Panc1 (cell line): ENCODE measurements around the gene RTN4IP1. TPM values are rescaled to one million over a fixed set of nuclear protein-coding genes. Genes with fewer than 3 reads are reported as not detected.

Experiments used
- ATAC-seq: fragments of 200-7000 bp; cut with Tn5 transposase; 2 replicates; pipeline ENCODE4 v1.9.1; 2020; ENCODE audit warnings: mild to moderate bottlenecking, moderate library complexity
- BruUV-seq: library from RNA; stranded (reverse); fragments of 400-500 nt; replicated peaks from 2 replicates; lab custom pipeline; 2021; lab: Mats Ljungman, UMichigan
- CTCF ChIA-PET: fragments of 300-600 bp; sonication (Branson Sonifier 250); formaldehyde crosslinking; loops from one replicate; lab custom pipeline; 2022; ENCODE audit warnings: antibody characterized with exemption; lab: Charles Lee
- POLR2A ChIA-PET: fragments of 300-600 bp; sonication (Branson Sonifier 250); formaldehyde crosslinking; loops from one replicate; lab custom pipeline; 2022; ENCODE audit warnings: antibody characterized with exemption; lab: Charles Lee
- DNase-seq: peaks from one replicate; pipeline ENCODE4 v3.0.0-alpha.2; 2010; ENCODE audit warnings: low read depth, low spot score
- H3K27ac ChIP-seq: 2 replicates; pipeline ENCODE4 v1.5.1; 2011; ENCODE audit warnings: mild to moderate bottlenecking, low read length, inconsistent platforms
- H3K27me3 ChIP-seq: fragments of 200-500 bp; sonication (Bioruptor generic); 2 replicates; pipeline ENCODE4 v1.6.0; 2014; ENCODE audit warnings: low read length, inconsistent platforms; ENCODE audit not compliant: control insufficient read depth, insufficient read depth
- H3K36me3 ChIP-seq: fragments of 200-500 bp; sonication (Bioruptor generic); 2 replicates; pipeline ENCODE4 v1.5.1; 2014; ENCODE audit warnings: inconsistent platforms, mild to moderate bottlenecking, low read length, moderate library complexity; ENCODE audit not compliant: control insufficient read depth, insufficient read depth
- H3K4me1 ChIP-seq: 2 replicates; pipeline ENCODE4 v1.5.1; 2011; ENCODE audit warnings: inconsistent platforms, mild to moderate bottlenecking, low read length, moderate library complexity; ENCODE audit not compliant: control insufficient read depth, insufficient read depth
- H3K4me3 ChIP-seq, 2 experiments: 2 replicates each; pipeline ENCODE4 v1.5.1; 2011 to 2012; ENCODE audit warnings: low read depth in 2 of 2, low read length in 2 of 2, mild to moderate bottlenecking in 2 of 2, inconsistent platforms in 1 of 2, moderate library complexity in 1 of 2
- H3K9me3 ChIP-seq: fragments of 200-500 bp; sonication (Bioruptor generic); 2 replicates; pipeline ENCODE4 v1.5.1; 2014; ENCODE audit warnings: low read depth, mild to moderate bottlenecking, inconsistent platforms, low read length, moderate library complexity; ENCODE audit not compliant: control insufficient read depth, insufficient read depth
- POLR2AphosphoS5 ChIP-seq: IDR thresholded peaks from 2 replicates; pipeline ENCODE4 v1.6.1; 2012; ENCODE audit warnings: mild to moderate bottlenecking, low read depth, low read length, moderate library complexity
- SIN3A ChIP-seq: IDR thresholded peaks from 2 replicates; pipeline ENCODE4 v1.6.1; 2012; ENCODE audit warnings: low read depth, mild to moderate bottlenecking, low read length, moderate library complexity, borderline replicate concordance; ENCODE audit not compliant: insufficient read depth
- TCF7L2 ChIP-seq: IDR thresholded peaks from 2 replicates; pipeline ENCODE4 v1.6.1; 2011; ENCODE audit warnings: mild to moderate bottlenecking, low read depth, low read length, inconsistent platforms
- in situ Hi-C: cut with HindIII; loops from 2 replicates; pipeline ENCODE4 v1.10.0; 2016; ENCODE audit warnings: low sequenced_read_pairs, low pct_unique_long_range_greater_than_20kb
- intact Hi-C: fragments of 100-400 bp; cut with micrococcal nuclease; formaldehyde crosslinking; loops from one replicate; pipeline ENCODE4 v1.10.0; 2022; ENCODE audit not compliant: unreplicated experiment
- total RNA-seq: library from RNA; stranded (reverse); gene quantifications from one replicate; pipeline ENCODE4 v1.2.1, GENCODE V29; 2021; ENCODE audit not compliant: unreplicated experiment
- TF ChIP-seq, protein P1 (sequence below), 2 experiments: IDR thresholded peaks; 2 replicates each; pipeline ENCODE4 v1.6.1; 2011 to 2012; ENCODE audit warnings: low read depth in 2 of 2, control low read depth in 1 of 2, low read length in 1 of 2, mild to moderate bottlenecking in 1 of 2, moderate library complexity in 1 of 2; ENCODE audit not compliant: insufficient read depth in 1 of 2
- TF ChIP-seq, protein P2 (sequence below): fragments of 450-650 bp; IDR thresholded peaks from 2 replicates; pipeline ENCODE4 v1.5.1; 2017; ENCODE audit warnings: mild to moderate bottlenecking

Gene RTN4IP1
- total RNA-seq, 1 experiment from 2014 or later, result 9.4 TPM

DNA sequence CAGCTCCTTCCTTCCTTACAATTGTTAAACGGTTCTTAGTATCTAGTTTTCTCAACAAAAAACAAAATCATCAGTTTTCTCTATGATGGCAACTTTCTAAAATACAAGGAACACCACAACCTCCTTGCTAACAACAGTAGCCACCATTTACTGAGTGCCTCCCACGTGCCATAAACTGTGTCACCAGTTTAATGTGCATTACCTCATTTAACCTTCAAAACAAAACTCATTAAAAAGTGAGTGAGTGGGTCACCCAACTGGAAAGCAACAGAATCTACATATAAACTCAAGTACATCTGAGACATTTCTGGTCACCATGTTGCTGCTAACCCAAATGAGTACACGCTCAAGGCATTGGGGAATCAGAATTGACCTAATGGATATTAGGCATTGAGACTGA lies 11.0 kb downstream of the RTN4IP1 start:
- Histone ChIP-seq H3K4me1 (no peaks in the 10 kb centered on the region), H3K4me3 (no peak overlapping the region), H3K27me3 (no peaks in the 10 kb centered on the region), H3K27ac (no peak overlapping the region), H3K9me3 (no peaks in the 10 kb centered on the region), H3K36me3 (no peaks in the 10 kb centered on the region)
- no TSS peak for BruUV-seq
- TF ChIP-seq TCF7L2, result no peak
- no peak for TF ChIP-seq POLR2AphosphoS5
- TF ChIP-seq, protein P1, sequence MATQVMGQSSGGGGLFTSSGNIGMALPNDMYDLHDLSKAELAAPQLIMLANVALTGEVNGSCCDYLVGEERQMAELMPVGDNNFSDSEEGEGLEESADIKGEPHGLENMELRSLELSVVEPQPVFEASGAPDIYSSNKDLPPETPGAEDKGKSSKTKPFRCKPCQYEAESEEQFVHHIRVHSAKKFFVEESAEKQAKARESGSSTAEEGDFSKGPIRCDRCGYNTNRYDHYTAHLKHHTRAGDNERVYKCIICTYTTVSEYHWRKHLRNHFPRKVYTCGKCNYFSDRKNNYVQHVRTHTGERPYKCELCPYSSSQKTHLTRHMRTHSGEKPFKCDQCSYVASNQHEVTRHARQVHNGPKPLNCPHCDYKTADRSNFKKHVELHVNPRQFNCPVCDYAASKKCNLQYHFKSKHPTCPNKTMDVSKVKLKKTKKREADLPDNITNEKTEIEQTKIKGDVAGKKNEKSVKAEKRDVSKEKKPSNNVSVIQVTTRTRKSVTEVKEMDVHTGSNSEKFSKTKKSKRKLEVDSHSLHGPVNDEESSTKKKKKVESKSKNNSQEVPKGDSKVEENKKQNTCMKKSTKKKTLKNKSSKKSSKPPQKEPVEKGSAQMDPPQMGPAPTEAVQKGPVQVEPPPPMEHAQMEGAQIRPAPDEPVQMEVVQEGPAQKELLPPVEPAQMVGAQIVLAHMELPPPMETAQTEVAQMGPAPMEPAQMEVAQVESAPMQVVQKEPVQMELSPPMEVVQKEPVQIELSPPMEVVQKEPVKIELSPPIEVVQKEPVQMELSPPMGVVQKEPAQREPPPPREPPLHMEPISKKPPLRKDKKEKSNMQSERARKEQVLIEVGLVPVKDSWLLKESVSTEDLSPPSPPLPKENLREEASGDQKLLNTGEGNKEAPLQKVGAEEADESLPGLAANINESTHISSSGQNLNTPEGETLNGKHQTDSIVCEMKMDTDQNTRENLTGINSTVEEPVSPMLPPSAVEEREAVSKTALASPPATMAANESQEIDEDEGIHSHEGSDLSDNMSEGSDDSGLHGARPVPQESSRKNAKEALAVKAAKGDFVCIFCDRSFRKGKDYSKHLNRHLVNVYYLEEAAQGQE (IDR thresholded peaks at IDR 0.05; ENCODE audit: insufficient read depth in 1 of 2, low read depth in 2 of 2, low read length in 1 of 2), result no peak
- TF ChIP-seq, protein P2, sequence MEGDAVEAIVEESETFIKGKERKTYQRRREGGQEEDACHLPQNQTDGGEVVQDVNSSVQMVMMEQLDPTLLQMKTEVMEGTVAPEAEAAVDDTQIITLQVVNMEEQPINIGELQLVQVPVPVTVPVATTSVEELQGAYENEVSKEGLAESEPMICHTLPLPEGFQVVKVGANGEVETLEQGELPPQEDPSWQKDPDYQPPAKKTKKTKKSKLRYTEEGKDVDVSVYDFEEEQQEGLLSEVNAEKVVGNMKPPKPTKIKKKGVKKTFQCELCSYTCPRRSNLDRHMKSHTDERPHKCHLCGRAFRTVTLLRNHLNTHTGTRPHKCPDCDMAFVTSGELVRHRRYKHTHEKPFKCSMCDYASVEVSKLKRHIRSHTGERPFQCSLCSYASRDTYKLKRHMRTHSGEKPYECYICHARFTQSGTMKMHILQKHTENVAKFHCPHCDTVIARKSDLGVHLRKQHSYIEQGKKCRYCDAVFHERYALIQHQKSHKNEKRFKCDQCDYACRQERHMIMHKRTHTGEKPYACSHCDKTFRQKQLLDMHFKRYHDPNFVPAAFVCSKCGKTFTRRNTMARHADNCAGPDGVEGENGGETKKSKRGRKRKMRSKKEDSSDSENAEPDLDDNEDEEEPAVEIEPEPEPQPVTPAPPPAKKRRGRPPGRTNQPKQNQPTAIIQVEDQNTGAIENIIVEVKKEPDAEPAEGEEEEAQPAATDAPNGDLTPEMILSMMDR, result no peak
- TF ChIP-seq SIN3A, result no peak
- ATAC-seq (no peak), DNase-seq (no peak)
- in situ Hi-C loops (no loop called here), intact Hi-C loops (no loop called here)
- ChIA-PET POLR2A (no interaction called here), CTCF (no interaction called here)

DNA sequence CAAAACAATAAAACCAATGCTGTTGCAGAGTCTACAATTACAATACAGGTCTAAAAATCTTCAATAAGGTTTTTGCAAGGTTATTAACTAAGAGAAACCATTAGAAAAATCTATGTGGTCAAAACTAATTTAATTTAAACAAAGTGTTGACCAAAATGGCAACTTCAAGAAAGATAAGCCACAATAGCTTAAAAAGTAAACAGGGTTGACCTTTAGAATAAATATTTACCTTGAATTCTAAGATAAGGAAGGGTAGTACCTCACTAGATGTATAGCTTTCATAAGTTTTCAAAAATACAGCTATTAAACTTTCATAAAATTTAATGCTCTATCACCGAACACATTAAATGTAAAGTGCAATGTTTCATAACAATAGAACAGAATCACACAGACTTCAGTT lies 11.4 kb downstream of the RTN4IP1 start:
- TF ChIP-seq POLR2AphosphoS5 (no peak), TCF7L2 (no peak), SIN3A (no peak)
- TF ChIP-seq, protein P1 (IDR thresholded peaks at IDR 0.05; ENCODE audit: insufficient read depth in 1 of 2, low read depth in 2 of 2, low read length in 1 of 2), result no peak
- TF ChIP-seq, protein P2, result no peak
- intact Hi-C loops (no loop called here), in situ Hi-C loops (no loop called here)
- DNase-seq, result no peak
- no peaks in the 10 kb centered on the region for H3K9me3 ChIP-seq
- ATAC-seq, result no peak
- H3K27me3 ChIP-seq, result no peaks in the 10 kb centered on the region
- no TSS peak for BruUV-seq
- H3K4me1 ChIP-seq, result no peaks in the 10 kb centered on the region
- no peak overlapping the region for H3K27ac ChIP-seq
- POLR2A ChIA-PET, result no interaction called here
- H3K36me3 ChIP-seq, result no peaks in the 10 kb centered on the region
- no peak overlapping the region for H3K4me3 ChIP-seq
- CTCF ChIA-PET, result no interaction called here
